HG03378 (cell line): ENCODE results near the gene COL8A1.

ENCODE experiments used
- ATAC-seq: cut with Tn5 transposase; IDR thresholded peaks from one replicate; pipeline ENCODE4 v1.9.1; 2021; ENCODE audit warnings: mild to moderate bottlenecking, moderate library complexity; ENCODE audit not compliant: unreplicated experiment

The COL8A1 gene

DNA sequence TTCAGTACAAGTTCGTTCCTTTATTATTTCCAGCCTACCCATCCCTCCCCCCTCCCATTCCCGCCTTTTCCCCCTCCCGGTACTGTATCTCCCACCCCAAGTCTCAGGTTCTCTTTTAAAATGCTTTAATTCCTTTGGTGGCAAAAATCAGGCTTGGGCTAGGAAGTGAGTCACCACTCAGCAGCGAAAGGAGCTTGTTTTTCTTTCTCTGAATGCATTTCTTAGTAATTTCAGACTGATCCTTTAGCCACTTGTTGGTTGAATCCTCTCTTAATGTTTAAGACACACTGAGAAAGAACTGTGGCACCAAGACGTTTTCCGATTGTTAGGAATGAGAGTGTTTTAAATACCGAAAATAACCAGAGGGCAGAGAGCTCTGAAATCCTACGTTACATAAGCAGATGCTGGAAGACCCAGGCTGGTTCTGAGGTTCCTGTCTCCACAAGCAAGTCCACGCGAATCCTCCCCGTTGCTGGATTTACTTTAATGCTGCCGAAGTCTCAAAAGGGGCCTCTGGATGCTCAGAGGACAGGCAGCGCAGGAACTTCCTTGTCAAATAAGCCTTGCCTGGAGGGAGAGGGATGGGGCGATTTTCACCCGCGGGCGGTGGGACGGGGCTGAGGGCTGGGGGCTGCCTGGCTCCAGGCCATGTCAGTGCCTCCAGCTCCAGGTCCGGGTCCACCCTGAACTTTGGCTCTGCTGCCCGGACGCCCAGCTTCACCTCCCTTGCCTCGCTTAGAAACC lies 854 bp upstream of the COL8A1 start:
- ATAC-seq: no peak

DNA sequence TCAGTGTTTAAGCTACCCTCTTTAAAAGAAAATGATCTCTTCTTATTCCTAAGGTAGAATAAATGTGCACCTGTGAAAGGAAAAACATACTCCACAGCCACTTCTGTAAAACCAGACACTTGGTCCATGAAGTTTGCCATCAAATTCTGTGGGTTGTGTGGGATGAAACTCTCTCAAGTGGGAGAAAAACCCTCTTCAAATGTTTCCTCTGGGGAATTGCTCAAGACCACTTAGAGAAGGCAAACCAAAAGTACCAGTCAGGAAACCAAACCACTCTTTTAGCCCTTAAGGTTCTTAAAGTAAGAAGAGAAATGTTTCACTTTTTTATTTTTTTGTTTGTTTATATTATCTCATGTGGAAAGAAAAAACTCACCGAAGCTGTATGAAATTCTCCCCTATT lies 1.2 kb downstream of the COL8A1 start:
- no peak for ATAC-seq

DNA sequence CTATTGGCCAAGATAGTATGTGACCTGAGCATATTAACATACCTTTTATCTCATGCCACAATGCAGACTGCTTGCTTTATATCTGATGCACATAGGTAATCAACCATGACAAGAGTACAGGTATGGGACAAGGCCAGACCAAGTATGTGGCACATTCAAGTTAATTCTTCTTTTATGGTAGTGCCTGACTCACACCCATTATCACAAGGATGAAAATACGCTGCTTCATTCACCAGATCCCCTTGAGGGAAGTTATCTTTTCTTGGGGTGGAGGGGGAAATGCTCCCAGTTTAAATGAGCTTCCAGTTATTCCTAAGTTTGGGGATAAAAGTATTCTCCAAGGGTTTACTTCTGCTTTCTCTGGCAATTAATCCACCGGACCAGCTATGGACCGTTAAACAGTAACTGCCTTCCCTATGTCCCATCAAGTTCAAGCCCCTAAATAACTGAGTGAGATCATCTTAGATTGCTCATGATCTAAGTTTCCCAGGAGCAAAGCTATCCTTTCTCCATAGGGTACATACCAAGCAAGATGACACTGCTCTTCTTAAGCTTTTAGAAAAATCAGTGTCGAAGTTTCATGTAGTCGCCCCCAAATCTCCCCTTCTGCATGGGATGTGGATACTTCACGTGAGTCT lies 1.9 kb downstream of the COL8A1 start:
- ATAC-seq: no peak

DNA sequence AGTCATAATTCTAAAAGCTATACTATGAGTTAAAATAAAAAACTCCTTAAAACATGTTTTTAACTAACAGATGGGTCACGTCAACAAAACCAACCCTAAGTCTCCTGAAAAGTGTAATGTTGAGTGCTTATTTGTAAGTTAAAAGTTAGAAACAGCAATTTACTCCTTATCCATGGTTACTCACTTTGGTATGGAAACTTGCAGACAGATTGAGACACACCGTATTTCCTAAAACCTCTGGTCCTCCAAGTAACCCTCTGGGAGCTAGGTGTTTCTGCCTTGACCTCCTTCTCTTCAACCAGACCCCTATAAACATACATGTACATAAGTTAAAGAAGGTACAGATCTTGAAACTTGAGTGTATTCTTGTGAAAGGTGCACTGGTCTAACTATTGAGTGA lies 3.1 kb downstream of the COL8A1 start:
- ATAC-seq: no peak

DNA sequence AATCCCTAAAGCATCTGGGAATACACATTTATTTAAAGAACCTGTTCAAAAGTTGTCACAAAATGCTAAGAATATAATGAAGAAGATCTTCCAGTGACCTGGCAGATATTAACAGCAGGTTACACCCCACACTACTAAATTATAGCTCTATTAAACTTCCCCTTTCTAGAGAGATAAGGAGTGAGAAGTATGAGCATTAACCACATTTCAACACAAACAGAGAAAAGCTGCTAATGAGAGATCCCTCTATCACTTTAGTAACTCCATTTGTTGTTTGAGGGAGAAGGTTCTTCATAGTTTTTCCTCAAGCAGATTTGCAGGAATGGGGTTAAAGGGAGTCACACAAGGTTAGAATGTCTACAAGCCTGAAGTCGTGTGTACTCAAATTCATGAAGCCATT lies 3.6 kb downstream of the COL8A1 start:
- no peak for ATAC-seq

DNA sequence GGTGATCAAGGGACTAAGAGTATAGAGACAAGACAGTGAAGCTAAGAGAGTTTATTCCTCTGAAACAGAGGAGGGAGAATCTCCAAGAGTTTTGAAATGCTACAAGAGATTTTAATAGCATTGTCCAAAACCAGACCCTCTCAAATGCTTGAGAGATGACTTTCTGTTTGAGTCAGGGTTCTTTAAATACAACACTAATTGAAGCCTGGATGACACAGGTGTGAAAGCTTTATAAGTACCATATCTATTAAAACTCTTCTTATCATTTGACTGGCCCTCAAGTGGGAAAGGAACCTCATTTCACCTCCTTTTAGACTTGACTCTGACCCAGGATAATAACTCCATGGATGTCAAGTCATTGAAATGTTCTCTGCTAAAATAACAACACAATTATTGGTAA lies 5.6 kb downstream of the COL8A1 start:
- no peak for ATAC-seq

DNA sequence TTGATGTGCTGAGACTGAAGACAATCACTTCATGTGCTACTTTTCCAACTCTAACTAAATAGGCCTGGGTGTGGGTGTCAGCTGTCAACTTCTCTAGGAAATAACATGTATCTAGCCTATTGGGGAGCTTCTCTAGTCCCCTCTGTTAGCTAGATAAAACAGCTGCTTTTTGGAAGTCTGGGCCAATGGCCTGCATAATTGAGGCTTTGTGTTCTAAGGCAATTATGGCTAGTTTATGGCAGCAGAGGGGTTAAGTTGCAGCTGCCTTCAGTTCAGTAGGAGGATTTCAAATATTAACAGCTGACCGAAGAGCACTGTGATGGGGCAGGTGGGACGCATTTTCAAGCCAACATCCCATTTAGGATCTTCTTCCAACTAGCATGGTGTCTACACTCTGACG lies 6.4 kb downstream of the COL8A1 start:
- ATAC-seq: no peak

DNA sequence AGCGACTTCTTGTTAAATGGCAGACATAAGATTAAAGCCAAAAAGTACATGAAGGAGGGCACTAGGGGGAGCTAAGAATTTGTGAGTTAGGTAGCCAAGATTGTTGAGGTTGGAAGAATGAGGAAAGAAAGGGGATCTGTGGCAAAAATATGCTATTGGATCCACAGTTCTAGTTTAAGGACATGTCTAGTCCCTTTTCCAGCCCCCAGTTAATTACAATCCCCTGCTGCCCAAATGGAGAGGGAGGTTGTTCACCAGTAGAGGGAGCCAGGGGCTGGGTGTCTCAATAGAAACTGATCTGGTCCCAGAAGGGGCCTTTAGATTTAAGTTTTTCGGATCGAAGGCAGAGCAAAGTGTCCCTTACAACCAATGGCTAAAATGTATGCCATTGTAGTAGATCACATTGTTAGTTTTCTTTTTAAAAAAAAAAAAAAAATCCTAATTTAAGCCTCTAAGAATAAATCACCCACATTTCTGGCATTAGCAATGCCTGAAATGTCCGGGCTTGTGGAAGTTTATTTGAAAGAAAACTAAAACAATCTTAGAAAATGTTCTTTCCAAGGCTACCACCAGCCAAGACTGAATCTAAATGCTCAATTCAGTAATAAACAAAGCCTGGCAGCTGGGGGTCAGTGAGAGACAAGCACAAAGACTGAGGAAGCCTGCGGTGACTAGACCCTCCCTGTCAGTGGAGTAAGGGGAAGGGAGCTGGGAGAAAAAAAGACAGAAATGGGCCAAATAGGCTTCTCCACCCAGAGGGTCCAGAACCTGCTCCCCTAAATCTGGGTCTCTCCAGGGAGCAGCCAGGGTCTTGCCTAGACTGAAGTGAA lies 7.1 kb downstream of the COL8A1 start:
- ATAC-seq: no peak

DNA sequence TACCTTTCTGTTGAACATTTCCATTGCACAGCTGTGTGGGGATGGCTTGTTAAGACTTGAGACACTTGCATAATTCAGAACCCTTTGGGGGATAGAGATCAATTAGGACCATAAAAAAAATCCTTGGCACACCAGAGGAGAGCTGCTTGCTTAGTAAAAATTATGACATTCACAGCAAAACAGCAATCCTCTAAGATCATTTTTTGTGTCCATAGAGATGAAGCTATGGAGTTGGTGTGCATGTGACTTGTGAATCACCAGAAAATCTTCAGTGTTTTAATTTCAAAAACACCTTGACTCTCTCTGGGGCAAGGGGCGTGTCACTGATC lies 7.7 kb downstream of the COL8A1 start:
- ATAC-seq: no peak

DNA sequence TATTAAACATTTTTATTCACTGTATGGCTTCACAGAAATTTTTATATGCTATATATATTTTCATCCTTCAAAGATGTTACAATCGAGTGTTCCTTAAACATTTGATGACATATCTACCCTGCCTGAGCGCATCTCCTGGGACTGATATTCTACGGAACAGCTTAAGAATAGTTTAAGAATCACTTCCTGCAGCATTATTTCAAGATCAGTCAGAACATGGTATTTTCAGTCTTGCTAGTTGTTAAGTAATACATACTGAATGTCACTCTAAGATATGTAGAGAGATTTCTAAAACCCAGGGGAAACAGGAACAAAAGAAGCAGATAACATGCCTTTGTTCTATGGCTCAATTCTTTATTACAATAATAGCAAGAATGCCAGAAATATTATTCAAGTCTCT lies 8.7 kb downstream of the COL8A1 start:
- no peak for ATAC-seq

DNA sequence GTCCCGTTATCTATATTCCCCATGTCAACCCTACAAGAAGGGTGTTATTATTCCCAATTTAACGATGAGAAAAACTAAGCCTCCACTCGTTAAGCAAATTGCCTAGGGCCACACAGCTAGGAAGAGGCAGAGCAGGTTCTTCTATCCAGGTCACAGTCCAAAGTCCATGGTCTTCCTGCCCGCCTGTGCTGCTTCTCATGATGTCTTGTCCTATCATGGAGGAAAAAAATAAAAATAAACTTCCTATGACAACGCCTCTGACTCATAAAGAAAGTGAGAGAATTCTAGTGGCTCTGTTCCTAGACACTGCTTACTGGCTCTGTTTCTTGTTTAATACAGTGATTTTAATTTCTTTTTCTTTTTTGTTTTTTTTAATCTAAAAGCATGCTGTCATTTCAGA lies 9.7 kb downstream of the COL8A1 start:
- ATAC-seq: no peak

DNA sequence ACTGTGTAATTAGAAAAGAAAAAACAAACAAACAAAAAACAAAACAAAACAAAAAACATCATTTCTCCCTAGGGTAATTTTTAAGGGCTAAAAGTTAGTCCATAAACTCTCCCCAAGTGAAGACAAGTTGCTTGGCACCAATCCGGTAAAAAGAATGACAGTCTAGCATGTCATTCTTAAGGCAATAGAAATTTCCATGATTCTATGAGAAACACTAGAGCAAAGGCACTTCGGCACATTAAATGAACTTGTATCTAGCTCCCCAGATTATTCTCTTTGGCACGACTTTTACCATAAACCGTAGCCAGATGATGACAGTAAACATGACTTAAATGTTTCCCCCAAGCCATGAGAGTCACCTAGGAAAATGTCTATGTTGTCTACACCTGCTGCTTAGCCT lies 10.1 kb downstream of the COL8A1 start:
- no peak for ATAC-seq

DNA sequence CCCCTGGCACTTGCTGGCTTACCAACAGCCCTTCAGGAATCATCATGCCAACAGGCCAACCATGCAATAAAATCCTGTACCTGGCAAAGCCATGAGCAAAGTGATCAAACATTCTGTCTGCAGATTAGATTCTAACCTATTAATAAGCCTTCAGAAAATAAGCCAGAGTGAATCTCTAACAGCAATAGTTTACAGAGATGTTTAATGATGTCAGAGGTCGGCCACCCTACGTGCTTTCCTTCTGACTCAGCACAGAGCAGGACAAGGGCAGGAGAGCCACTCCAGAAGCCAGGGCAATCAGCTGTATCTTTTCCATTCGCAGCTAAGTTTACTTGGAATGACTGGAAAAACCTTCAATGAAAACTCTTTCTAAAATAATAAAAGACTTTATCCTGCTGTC lies 13.1 kb downstream of the COL8A1 start:
- no peak for ATAC-seq

DNA sequence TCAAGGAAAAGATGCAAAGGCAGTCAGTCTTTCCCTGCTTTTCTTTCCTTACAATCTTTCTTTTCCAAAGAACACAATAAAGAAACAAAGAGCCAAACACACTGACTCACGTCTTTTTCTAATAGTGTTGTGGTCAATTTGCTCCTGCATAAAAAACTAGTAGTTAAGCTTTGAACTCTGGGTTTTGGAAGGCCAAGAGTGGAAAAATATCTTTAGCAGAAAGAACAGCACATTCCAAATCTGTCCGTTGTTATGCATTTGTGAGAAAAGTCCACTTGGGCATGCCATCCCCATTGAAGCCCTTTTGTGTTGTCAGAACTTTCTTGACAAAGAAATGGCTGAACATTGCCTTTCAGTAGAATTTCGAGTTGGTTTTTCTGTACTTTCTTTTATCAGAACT lies 18.2 kb downstream of the COL8A1 start:
- no peak for ATAC-seq

DNA sequence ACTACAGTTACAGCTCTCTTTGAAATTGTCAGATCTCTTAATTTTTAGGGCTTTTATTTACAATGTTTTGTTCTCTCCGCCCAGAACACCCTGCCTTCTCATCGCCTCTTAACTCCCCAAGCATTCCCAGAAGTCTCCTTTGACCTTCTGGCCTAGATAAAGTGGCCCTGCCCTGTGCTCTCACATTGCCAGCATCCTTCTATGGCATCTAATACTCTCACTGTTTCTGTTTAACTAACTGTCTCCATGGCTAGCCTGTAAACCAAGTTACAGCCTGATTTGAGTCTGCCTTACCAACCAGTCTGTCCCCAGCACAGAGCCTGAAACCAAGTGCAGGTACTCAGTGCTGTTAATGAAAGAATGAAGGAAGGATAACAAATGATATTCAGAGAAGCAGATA lies 19.9 kb downstream of the COL8A1 start:
- ATAC-seq: no peak

DNA sequence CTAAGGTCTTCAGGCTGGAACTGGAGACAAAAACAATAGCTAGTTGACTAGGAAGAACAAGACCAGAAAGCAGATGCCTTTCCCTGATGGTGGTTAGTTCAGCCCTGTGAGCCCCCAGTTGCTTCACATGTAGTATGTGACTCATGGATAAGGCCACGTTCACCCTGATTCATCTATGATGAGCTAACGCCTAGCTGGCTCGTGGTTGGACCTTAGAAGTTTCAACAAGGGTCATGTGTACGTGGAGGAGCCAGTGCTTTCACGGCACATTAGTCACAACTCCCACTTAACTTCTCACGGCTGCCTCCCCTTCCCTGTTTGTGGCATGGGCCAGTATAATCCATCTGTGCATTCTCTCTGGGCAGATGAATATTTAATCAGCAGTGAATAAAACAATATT lies 20.6 kb downstream of the COL8A1 start:
- ATAC-seq: no peak

DNA sequence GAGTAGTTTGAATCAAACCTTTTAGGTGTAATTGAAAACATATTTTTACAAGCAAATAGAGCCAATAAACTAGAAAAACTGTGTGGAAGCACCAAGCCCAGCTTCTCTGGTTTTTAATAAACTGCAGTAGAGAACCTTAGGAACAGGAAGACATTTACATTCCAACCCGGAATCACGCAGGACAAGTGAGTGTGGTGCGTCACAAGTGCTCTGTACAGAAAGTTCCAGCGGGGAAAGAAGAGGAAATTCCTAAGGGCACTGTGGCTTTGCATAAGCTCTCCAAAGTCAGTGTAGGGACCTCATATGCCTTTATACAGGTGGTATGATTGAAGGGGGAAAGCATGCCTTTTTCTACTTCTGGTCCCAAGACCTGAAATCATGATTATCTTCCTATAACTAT lies 21.6 kb downstream of the COL8A1 start:
- ATAC-seq: no peak

DNA sequence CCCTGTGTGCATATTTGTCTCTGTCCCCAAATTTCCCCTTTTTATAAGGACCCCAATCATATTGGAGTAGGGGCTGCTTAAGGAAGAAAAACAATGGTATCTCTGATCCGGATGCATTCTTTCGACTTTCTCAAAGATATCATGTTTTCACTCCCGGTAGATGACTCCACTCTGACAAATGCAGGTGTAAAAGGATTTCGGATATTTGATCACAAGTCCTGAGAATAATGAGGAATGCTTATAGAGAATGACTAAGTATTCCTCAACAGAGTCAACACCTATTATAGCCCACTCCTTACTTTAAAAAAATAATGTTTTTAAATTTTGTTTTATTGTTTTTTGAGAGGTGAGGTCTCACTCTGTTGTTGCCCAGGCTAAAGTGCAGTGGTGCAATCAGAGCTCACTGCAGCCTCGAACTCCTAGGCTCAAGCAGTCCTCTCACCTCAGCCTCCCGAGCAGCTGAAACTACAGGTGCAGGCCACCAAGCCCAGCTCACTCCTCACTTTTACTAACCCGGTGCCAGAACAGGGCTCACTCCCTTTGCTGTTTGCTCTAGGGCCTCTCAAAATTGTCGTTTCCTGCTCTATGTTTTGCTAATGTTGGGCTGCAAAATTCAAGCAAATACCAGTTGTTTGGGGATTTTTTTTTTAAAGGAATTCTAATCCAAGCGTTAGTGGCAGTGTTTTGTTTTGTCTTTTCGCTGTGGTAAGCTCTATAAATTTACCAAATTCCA lies 24.6 kb downstream of the COL8A1 start:
- no peak for ATAC-seq

DNA sequence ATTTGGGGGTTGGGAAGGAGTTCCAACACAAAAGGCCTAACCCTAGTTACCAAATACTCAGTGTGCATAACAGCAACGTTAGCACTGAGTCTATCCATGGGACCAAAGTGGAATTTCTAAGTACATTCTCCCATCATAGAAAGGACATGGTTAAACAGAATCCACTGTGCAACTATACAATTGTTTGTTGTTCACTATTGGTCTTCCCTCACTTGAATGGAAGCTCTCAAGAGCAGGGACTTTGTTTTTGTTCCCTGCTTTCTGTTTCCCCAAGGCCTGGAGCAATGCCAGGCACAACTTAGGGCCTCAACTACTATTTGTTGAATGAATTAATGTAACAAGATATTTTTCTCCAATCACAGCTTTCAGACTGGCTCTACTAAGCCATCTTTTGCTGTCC lies 25.6 kb downstream of the COL8A1 start:
- no peak for ATAC-seq

DNA sequence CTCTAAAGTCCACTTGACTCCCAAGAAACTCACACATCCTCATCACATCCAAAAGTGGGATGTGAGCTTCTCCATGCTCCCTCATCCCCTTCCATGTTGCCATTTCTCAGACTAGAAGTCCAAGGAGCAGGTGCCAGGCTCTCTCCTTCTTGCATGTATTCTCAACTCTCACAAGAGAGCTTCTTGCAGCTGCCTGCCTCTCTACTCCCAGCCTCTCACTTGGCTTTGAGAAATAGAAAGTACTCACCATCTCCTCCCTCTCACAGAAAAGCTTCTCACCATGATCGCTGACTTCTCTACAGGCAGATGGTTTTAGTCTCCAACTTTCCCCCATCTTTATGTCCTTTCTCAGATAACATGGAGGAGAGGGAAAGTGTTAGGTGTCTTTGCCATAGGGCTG lies 26.6 kb downstream of the COL8A1 start:
- ATAC-seq: no peak

DNA sequence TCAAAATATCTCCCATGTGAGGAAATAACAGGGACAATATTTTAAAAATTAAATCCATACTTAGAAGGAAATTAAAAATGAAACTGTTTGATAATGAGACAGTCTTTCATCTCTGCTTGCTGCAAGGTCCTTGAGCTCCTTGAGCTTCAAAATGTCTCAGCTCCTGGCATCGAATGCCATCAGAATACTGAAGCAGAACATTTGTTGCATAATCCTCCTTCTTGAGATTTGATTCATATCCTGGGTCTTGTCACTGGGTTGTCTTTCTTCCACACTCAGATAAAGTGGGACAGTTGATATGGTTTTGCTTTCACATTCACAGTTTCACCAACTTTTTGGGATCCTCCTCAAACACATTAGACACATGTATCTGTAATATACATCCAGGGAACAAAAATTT lies 27.8 kb downstream of the COL8A1 start:
- no peak for ATAC-seq

DNA sequence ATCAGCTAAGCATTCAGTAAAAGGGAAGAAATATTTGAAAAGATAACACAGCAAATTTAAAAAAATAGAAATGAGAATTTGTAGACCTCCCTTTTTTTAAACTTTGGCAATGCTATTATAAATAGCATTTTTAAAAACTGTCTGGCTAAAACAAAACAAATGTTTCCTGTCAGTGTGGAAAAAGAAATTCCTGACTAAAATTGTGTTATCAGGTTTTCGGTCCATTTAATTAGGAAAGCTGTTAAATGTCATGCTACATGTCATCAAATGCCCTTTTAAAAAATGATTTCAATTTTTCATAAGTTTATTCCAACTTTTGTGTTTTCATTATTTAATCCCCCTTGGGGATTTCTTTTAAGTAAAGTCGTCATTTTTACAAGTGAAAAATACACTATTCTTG lies 29.6 kb downstream of the COL8A1 start:
- no peak for ATAC-seq
